ENCODE measurements around the gene HNRNPA1.

HNRNPA1 gene

GRCh38 chr12:54258201-54258681 is 22.3 kb upstream of the HNRNPA1 start:
- no peaks in the 10 kb centered on the region for H3K9me3 ChIP-seq (ENCODE audit: control extremely low read depth in 1 of 5, control insufficient read depth in 4 of 5, insufficient read depth in 2 of 5, low read depth in 1 of 5, low read length in 4 of 5)
- H3K4me3 ChIP-seq (ENCODE audit: control insufficient read depth in 1 of 7, extremely low read depth in 1 of 7, insufficient read depth in 4 of 7, low read depth in 2 of 7, low read length in 6 of 7), result peak overlapping the region in 1 of 7 experiments; percentile 80
- peak overlapping the region in 1 of 2 experiments; percentile 90 for H3K27ac ChIP-seq (ENCODE audit: insufficient read depth in 1 of 2, low read depth in 1 of 2, low read length in 2 of 2, poor library complexity in 1 of 2, severe bottlenecking in 2 of 2)
- H3K27me3 ChIP-seq (replicated peaks in 2 of 5; ENCODE audit: control insufficient read depth in 4 of 5, insufficient read depth in 5 of 5, low read length in 4 of 5), result no peaks in the 10 kb centered on the region
- H3K4me1 ChIP-seq (ENCODE audit: control extremely low read depth in 1 of 4, control insufficient read depth in 4 of 4, insufficient read depth in 4 of 4, low read length in 3 of 4), result peaks cover 27 to 55% (median 45%) of the 10 kb centered on the region in 4 experiments
- CTCF ChIA-PET, result interaction anchor here (0.7 to 1.9 kb wide), 10 partner anchors 18 to 189 kb away, joined by 3 to 8 read pairs (median 3); no protein-coding TSS in a partner anchor
- POLR2A ChIA-PET, result interaction anchor here (2.5 kb wide), 1 partner anchor 22 kb away, joined by 18 read pairs; the partner anchor contains the start of genes CBX5 and HNRNPA1
- no peak for DNase-seq
- H3K36me3 ChIP-seq (ENCODE audit: control insufficient read depth in 4 of 4, insufficient read depth in 4 of 4, low read length in 3 of 4), result peaks cover 2 to 35% (median 21%) of the 10 kb centered on the region in 4 experiments

- Histone ChIP-seq H3K4me3 (ENCODE audit: control insufficient read depth in 1 of 7, extremely low read depth in 1 of 7, insufficient read depth in 4 of 7, low read depth in 2 of 7, low read length in 6 of 7) (peak overlapping the region in 6 of 7 experiments; percentile 46 to 80 (median 66)), H3K4me1 (ENCODE audit: control extremely low read depth in 1 of 4, control insufficient read depth in 4 of 4, insufficient read depth in 4 of 4, low read length in 3 of 4) (peaks cover 27 to 55% (median 45%) of the 10 kb centered on the region in 4 experiments), H3K36me3 (ENCODE audit: control insufficient read depth in 4 of 4, insufficient read depth in 4 of 4, low read length in 3 of 4) (peaks cover 0 to 35% (median 16%) of the 10 kb centered on the region in 4 experiments), H3K27me3 (replicated peaks in 2 of 5; ENCODE audit: control insufficient read depth in 4 of 5, insufficient read depth in 5 of 5, low read length in 4 of 5) (no peaks in the 10 kb centered on the region), H3K9me3 (ENCODE audit: control extremely low read depth in 1 of 5, control insufficient read depth in 4 of 5, insufficient read depth in 2 of 5, low read depth in 1 of 5, low read length in 4 of 5) (no peaks in the 10 kb centered on the region), H3K27ac (ENCODE audit: insufficient read depth in 1 of 2, low read depth in 1 of 2, low read length in 2 of 2, poor library complexity in 1 of 2, severe bottlenecking in 2 of 2) (peak overlapping the region; percentile 83 to 90)
- ChIA-PET CTCF (interaction anchor here (0.7 to 4.2 kb wide), 13 partner anchors 7 to 188 kb away, joined by 3 to 26 read pairs (median 3); partner anchors contain the start of gene COPZ1), POLR2A (interaction anchor here (0.8 to 2.5 kb wide), 2 partner anchors 21 to 45 kb away, joined by 3 to 18 read pairs; partner anchors contain the start of genes CBX5 and HNRNPA1)
- peak; percentile 81 to 88 (median 86) for DNase-seq
- 8% methylated on average over 4 of the region's 11 CpGs for WGBS (ENCODE audit: insufficient coverage)
These were observed 21.1 kb upstream of the HNRNPA1 start for GRCh38 chr12:54259194-54260011.

DNA sequence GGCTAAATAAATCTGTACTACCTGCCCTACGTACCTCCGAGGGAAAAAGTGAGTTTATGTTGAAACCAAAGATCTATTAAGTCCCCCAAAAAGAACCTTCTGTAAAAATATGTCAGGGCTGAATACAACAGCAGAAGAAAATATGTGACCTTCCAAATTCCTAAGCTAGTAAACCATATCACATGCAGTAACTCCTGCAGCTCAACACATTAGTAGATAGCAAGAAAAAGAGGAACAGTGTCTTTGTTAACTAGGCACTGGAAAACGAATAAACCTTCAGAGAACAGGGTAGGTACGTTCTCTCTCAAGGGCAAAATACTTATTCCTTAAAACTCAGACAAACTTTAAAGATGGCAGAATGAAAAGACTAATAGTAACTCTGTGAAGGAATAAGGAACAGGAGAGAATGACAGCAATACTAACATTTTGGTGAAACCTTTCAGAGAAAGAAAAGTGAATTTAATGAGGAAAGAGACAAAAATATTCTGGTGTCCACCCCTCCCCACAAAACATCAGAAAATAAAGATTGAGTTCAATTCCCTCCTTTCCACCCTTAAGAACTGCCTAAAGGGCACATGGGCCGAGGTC is 18.6 kb upstream of the HNRNPA1 start:
- DNase-seq, result peak in 2 of 3 donors; percentile 34 to 36
- CTCF ChIA-PET, result interaction anchor here (1.0 to 4.2 kb wide), 6 partner anchors 9 to 118 kb away, joined by 3 to 26 read pairs (median 4); no protein-coding TSS in a partner anchor

GRCh38 chr12:54262403-54262925 is 18.1 kb upstream of the HNRNPA1 start:
- Histone ChIP-seq H3K4me3 (ENCODE audit: control insufficient read depth in 1 of 7, extremely low read depth in 1 of 7, insufficient read depth in 4 of 7, low read depth in 2 of 7, low read length in 6 of 7) (peak overlapping the region in 1 of 7 experiments; percentile 51), H3K36me3 (ENCODE audit: control insufficient read depth in 4 of 4, insufficient read depth in 4 of 4, low read length in 3 of 4) (peaks cover 0 to 15% (median 3%) of the 10 kb centered on the region in 4 experiments), H3K27me3 (replicated peaks in 2 of 5; ENCODE audit: control insufficient read depth in 4 of 5, insufficient read depth in 5 of 5, low read length in 4 of 5) (no peaks in the 10 kb centered on the region), H3K9me3 (ENCODE audit: control extremely low read depth in 1 of 5, control insufficient read depth in 4 of 5, insufficient read depth in 2 of 5, low read depth in 1 of 5, low read length in 4 of 5) (no peaks in the 10 kb centered on the region), H3K27ac (ENCODE audit: insufficient read depth in 1 of 2, low read depth in 1 of 2, low read length in 2 of 2, poor library complexity in 1 of 2, severe bottlenecking in 2 of 2) (no peak overlapping the region), H3K4me1 (ENCODE audit: control extremely low read depth in 1 of 4, control insufficient read depth in 4 of 4, insufficient read depth in 4 of 4, low read length in 3 of 4) (peaks cover 27 to 52% (median 43%) of the 10 kb centered on the region in 4 experiments)
- ChIA-PET CTCF (interaction anchor here (1.0 to 4.2 kb wide), 8 partner anchors 8 to 118 kb away, joined by 3 to 26 read pairs (median 4); partner anchors contain the start of gene COPZ1), POLR2A (interaction anchor here (1.2 kb wide), 1 partner anchor 18 kb away, joined by 6 read pairs; the partner anchor contains the start of genes CBX5 and HNRNPA1)
- 26% methylated on average over 4 of the region's 4 CpGs for WGBS (ENCODE audit: insufficient coverage)
- peak in 2 of 3 donors; percentile 35 to 46 for DNase-seq

More for the DNA sequence above, 18.6 kb upstream of the HNRNPA1 start:
- H3K27me3 ChIP-seq (replicated peaks in 2 of 5; ENCODE audit: control insufficient read depth in 4 of 5, insufficient read depth in 5 of 5, low read length in 4 of 5), result no peaks in the 10 kb centered on the region
- peaks cover 0 to 20% (median 7%) of the 10 kb centered on the region in 4 experiments for H3K36me3 ChIP-seq (ENCODE audit: control insufficient read depth in 4 of 4, insufficient read depth in 4 of 4, low read length in 3 of 4)
- peak overlapping the region; percentile 41 to 63 for H3K27ac ChIP-seq (ENCODE audit: insufficient read depth in 1 of 2, low read depth in 1 of 2, low read length in 2 of 2, poor library complexity in 1 of 2, severe bottlenecking in 2 of 2)
- H3K4me3 ChIP-seq (ENCODE audit: control insufficient read depth in 1 of 7, extremely low read depth in 1 of 7, insufficient read depth in 4 of 7, low read depth in 2 of 7, low read length in 6 of 7), result peak overlapping the region in 1 of 7 experiments; percentile 51
- POLR2A ChIA-PET, result interaction anchor here (1.1 to 1.2 kb wide), 2 partner anchors 18 to 19 kb away, joined by 3 to 6 read pairs; partner anchors contain the start of genes CBX5 and HNRNPA1
- no peaks in the 10 kb centered on the region for H3K9me3 ChIP-seq (ENCODE audit: control extremely low read depth in 1 of 5, control insufficient read depth in 4 of 5, insufficient read depth in 2 of 5, low read depth in 1 of 5, low read length in 4 of 5)
- WGBS (ENCODE audit: insufficient coverage), result 68% methylated on average over 3 of the region's 5 CpGs
- peaks cover 27 to 56% (median 45%) of the 10 kb centered on the region in 4 experiments for H3K4me1 ChIP-seq (ENCODE audit: control extremely low read depth in 1 of 4, control insufficient read depth in 4 of 4, insufficient read depth in 4 of 4, low read length in 3 of 4)

- 100% methylated on average over 3 of the region's 4 CpGs for WGBS (ENCODE audit: insufficient coverage)
- ChIA-PET CTCF (interaction anchor here (0.7 to 1.8 kb wide), 9 partner anchors 9 to 98 kb away, joined by 3 to 10 read pairs (median 5); partner anchors contain the start of gene COPZ1), POLR2A (interaction anchor here (0.6 to 1.3 kb wide), 2 partner anchors 15 to 120 kb away, joined by 3 read pairs; partner anchors contain the start of gene CBX5)
These were observed 15.1 kb upstream of the HNRNPA1 start for GRCh38 chr12:54265364-54265812.

DNA sequence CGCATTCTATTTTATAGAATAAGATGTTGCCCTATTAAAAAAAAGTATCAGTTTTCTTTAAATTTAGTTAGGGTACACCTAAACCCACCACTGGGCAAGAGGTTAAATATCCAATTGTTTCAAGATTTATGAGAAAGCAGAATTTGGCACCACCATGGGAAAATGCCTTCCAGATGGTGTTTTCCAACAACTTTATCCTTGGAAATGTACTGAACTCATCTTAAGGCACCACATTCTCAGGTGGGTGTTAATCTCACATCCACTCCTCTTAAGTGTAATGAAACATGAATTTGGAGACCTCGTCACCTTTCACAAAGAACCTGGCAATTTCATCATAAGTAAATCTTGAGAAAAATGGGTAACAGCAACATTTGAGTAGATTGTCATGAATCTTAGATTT is 13.7 kb upstream of the HNRNPA1 start:
- Histone ChIP-seq H3K4me3 (ENCODE audit: control insufficient read depth in 1 of 7, extremely low read depth in 1 of 7, insufficient read depth in 4 of 7, low read depth in 2 of 7, low read length in 6 of 7) (no peak overlapping the region), H3K36me3 (ENCODE audit: control insufficient read depth in 4 of 4, insufficient read depth in 4 of 4, low read length in 3 of 4) (peaks cover 0 to 13% (median 3%) of the 10 kb centered on the region in 4 experiments), H3K27me3 (replicated peaks in 2 of 5; ENCODE audit: control insufficient read depth in 4 of 5, insufficient read depth in 5 of 5, low read length in 4 of 5) (no peaks in the 10 kb centered on the region), H3K4me1 (ENCODE audit: control extremely low read depth in 1 of 4, control insufficient read depth in 4 of 4, insufficient read depth in 4 of 4, low read length in 3 of 4) (peaks cover 6 to 13% (median 11%) of the 10 kb centered on the region in 4 experiments), H3K27ac (ENCODE audit: insufficient read depth in 1 of 2, low read depth in 1 of 2, low read length in 2 of 2, poor library complexity in 1 of 2, severe bottlenecking in 2 of 2) (no peak overlapping the region), H3K9me3 (ENCODE audit: control extremely low read depth in 1 of 5, control insufficient read depth in 4 of 5, insufficient read depth in 2 of 5, low read depth in 1 of 5, low read length in 4 of 5) (no peaks in the 10 kb centered on the region)
- no peak for DNase-seq
- POLR2A ChIA-PET, result no interaction called here
- WGBS (ENCODE audit: insufficient coverage), result no CpG with 5 or more reads among the region's 2 CpGs
- CTCF ChIA-PET, result interaction anchor here (1.8 kb wide), 1 partner anchor 10 kb away, joined by 4 read pairs; no protein-coding TSS in a partner anchor

More at GRCh38 chr12:54265364-54265812, 15.1 kb upstream of the HNRNPA1 start:
- H3K36me3 ChIP-seq (ENCODE audit: control insufficient read depth in 4 of 4, insufficient read depth in 4 of 4, low read length in 3 of 4), result peaks cover 0 to 13% (median 2%) of the 10 kb centered on the region in 4 experiments
- H3K9me3 ChIP-seq (ENCODE audit: control extremely low read depth in 1 of 5, control insufficient read depth in 4 of 5, insufficient read depth in 2 of 5, low read depth in 1 of 5, low read length in 4 of 5), result no peaks in the 10 kb centered on the region
- H3K27me3 ChIP-seq (replicated peaks in 2 of 5; ENCODE audit: control insufficient read depth in 4 of 5, insufficient read depth in 5 of 5, low read length in 4 of 5), result no peaks in the 10 kb centered on the region
- H3K27ac ChIP-seq (ENCODE audit: insufficient read depth in 1 of 2, low read depth in 1 of 2, low read length in 2 of 2, poor library complexity in 1 of 2, severe bottlenecking in 2 of 2), result no peak overlapping the region
- no peak overlapping the region for H3K4me3 ChIP-seq (ENCODE audit: control insufficient read depth in 1 of 7, extremely low read depth in 1 of 7, insufficient read depth in 4 of 7, low read depth in 2 of 7, low read length in 6 of 7)
- no peak for DNase-seq
- H3K4me1 ChIP-seq (ENCODE audit: control extremely low read depth in 1 of 4, control insufficient read depth in 4 of 4, insufficient read depth in 4 of 4, low read length in 3 of 4), result peaks cover 9 to 26% (median 18%) of the 10 kb centered on the region in 4 experiments
